T-cell (primary cell): ENCODE results near the gene TAS2R20. TPM values are rescaled to one million over a fixed set of nuclear protein-coding genes. Genes with fewer than 3 reads are reported as not detected.
"Not testable (repeated sequence)": the region's sequence is repeated elsewhere in the genome, so short reads cannot be mapped to it uniquely, and the experiment has no call there.

Experiments
- ATAC-seq, 4 experiments: fragments of 200-7000 bp in 3 of 4; fragments of 150-1000 bp in 1 of 4; cut with Tn5 transposase; replicated peaks in 1 of 4; 1 replicate in 3 of 4; 2 replicates in 1 of 4; pipeline ENCODE4 v1.10.0; 2021; ENCODE audit warnings: moderate library complexity in 3 of 4, mild to moderate bottlenecking in 2 of 4, moderate number of reproducible peaks in 1 of 4
- CTCF ChIA-PET, 2 donors: fragments of 300-600 bp; sonication (Branson Sonifier 250); formaldehyde crosslinking; loops; one replicate each; lab custom pipeline; 2022; ENCODE audit warnings: antibody characterized with exemption in 2 of 2; lab: Charles Lee
- POLR2A ChIA-PET, 2 donors: fragments of 300-600 bp; sonication (Branson Sonifier 250); formaldehyde crosslinking; loops; one replicate each; lab custom pipeline; 2022; ENCODE audit warnings: antibody characterized with exemption in 2 of 2; lab: Charles Lee
- DNase-seq, 35 experiments: peaks; one replicate each; pipeline versions ENCODE4 v3.0.0 to v3.0.0-alpha.2; 2013 to 2023
- H3K27ac ChIP-seq: one replicate; pipeline ENCODE4 v1.5.1; 2013; ENCODE audit warnings: low read length
- H3K27me3 ChIP-seq, 2 experiments: replicated peaks in 1 of 2; 1 replicate in 1 of 2; 2 replicates in 1 of 2; pipeline versions ENCODE4 v1.6.1 to v1.7.0; 2013; ENCODE audit warnings: low read length in 1 of 2, mixed read lengths in 1 of 2; ENCODE audit not compliant: control insufficient read depth in 2 of 2, insufficient read depth in 2 of 2; ENCODE audit errors: extremely low read depth in 1 of 2
- H3K36me3 ChIP-seq, 2 donors: 1 replicate in 1 of 2; 2 replicates in 1 of 2; pipeline versions ENCODE4 v1.6.1 to v1.7.0; 2013; ENCODE audit warnings: low read length in 1 of 2; ENCODE audit not compliant: control insufficient read depth in 2 of 2, insufficient read depth in 1 of 2; ENCODE audit errors: extremely low read depth in 1 of 2
- H3K4me1 ChIP-seq, 2 experiments: 1 replicate in 1 of 2; 2 replicates in 1 of 2; pipeline versions ENCODE4 v1.6.1 to v1.7.0; 2013; ENCODE audit warnings: low read length in 2 of 2, mixed read lengths in 1 of 2; ENCODE audit not compliant: insufficient read depth in 2 of 2, control insufficient read depth in 1 of 2; ENCODE audit errors: extremely low read depth in 1 of 2
- H3K4me3 ChIP-seq, 2 donors: 1 replicate in 1 of 2; 2 replicates in 1 of 2; pipeline versions ENCODE4 v1.5.1 to v1.7.0; 2013; ENCODE audit warnings: mild to moderate bottlenecking in 2 of 2, low read length in 1 of 2, moderate library complexity in 1 of 2; ENCODE audit not compliant: control insufficient read depth in 1 of 2; ENCODE audit errors: extremely low read depth in 1 of 2
- H3K9me3 ChIP-seq: 2 replicates; pipeline ENCODE4 v1.7.0; 2013
- H3K27ac Mint-ChIP-seq, 2 donors: one replicate each; pipeline ENCODE4 v1.8.0; 2020 to 2021; ENCODE audit warnings: mild to moderate bottlenecking in 2 of 2, mixed read lengths in 2 of 2
- H3K27me3 Mint-ChIP-seq, 2 donors: one replicate each; pipeline ENCODE4 v1.8.0; 2021 to 2022; ENCODE audit warnings: mixed read lengths in 2 of 2
- H3K36me3 Mint-ChIP-seq: one replicate; pipeline ENCODE4 v1.8.0; 2021; ENCODE audit warnings: mixed read lengths
- H3K4me1 Mint-ChIP-seq, 3 donors: one replicate each; pipeline ENCODE4 v1.8.0; 2020 to 2022; ENCODE audit warnings: mixed read lengths in 3 of 3, mild to moderate bottlenecking in 1 of 3
- H3K4me3 Mint-ChIP-seq, 3 donors: one replicate each; pipeline ENCODE4 v1.8.0; 2020 to 2022; ENCODE audit warnings: mild to moderate bottlenecking in 3 of 3, mixed read lengths in 3 of 3, moderate library complexity in 3 of 3
- H3K9me3 Mint-ChIP-seq, 3 donors: one replicate each; pipeline ENCODE4 v1.8.0; 2020 to 2022; ENCODE audit warnings: mixed read lengths in 3 of 3
- WGBS: methylation state at CpG from one replicate; pipeline ENCODE4 v1.1.5; 2013; ENCODE audit warnings: missing lambda C conversion rate; ENCODE audit not compliant: insufficient coverage; 5-methylcytosine and 5-hydroxymethylcytosine counted together
- total RNA-seq, 35 experiments: library from RNA in 6 of 35; stranded (reverse) in 6 of 35; fragments of 120-200 nt in 1 of 35; gene quantifications; one replicate each; pipeline versions ENCODE4 v1.2.1 to v1.2.4 and lab custom pipeline; 2013 to 2026

The TAS2R20 gene, protein sequence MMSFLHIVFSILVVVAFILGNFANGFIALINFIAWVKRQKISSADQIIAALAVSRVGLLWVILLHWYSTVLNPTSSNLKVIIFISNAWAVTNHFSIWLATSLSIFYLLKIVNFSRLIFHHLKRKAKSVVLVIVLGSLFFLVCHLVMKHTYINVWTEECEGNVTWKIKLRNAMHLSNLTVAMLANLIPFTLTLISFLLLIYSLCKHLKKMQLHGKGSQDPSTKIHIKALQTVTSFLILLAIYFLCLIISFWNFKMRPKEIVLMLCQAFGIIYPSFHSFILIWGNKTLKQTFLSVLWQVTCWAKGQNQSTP
- total RNA-seq (1 to 10 TPM; 1.7 to 3.0 (median 2.6) TPM), total RNA-seq (lab: John Stamatoyannopoulos, UW) (0.61 to 4.6 (median 1.8) reads per million in 29 experiments)
- 4.6 TPM for total RNA-seq (2013)

- Mint-ChIP-seq H3K36me3 (peaks cover 35% of the 10 kb centered on the region), H3K27ac (no peak within 1 kb of the TSS), H3K27me3 (no peaks in the 10 kb centered on the region), H3K9me3 (peaks cover 0 to 5% (median 0%) of the 10 kb centered on the region in 3 donors), H3K4me3 (no peak within 1 kb of the TSS), H3K4me1 (peaks cover 0 to 3% (median 0%) of the 10 kb centered on the region in 3 donors)
- CTCF ChIA-PET: no interaction called here
- no peaks in the 10 kb centered on the region for H3K27me3 ChIP-seq
- H3K4me3 ChIP-seq: no peak within 1 kb of the TSS
- H3K4me1 ChIP-seq: no peaks in the 10 kb centered on the region
- no peak for ATAC-seq
- H3K36me3 ChIP-seq: no peaks in the 10 kb centered on the region
- DNase-seq: no peak
- no peaks in the 10 kb centered on the region for H3K9me3 ChIP-seq
- H3K27ac ChIP-seq: no peak within 1 kb of the TSS
- POLR2A ChIA-PET: no interaction called here
These were observed at the start of gene TAS2R20 for GRCh38 chr12:10998204-10998603. Gene TAS2R20, minus strand, starts transcription at chr12:10998304. Its CDS starts 429 bp downstream, at chr12:10997875.

GRCh38 chr12:11041366-11041765 lies 43.3 kb upstream of the TAS2R20 start:
- H3K4me3 ChIP-seq, H3K27ac Mint-ChIP-seq, POLR2A ChIA-PET, H3K9me3 Mint-ChIP-seq, ATAC-seq, H3K27ac ChIP-seq, H3K27me3 ChIP-seq, H3K36me3 ChIP-seq, H3K4me1 ChIP-seq, H3K27me3 Mint-ChIP-seq, DNase-seq, H3K9me3 ChIP-seq, CTCF ChIA-PET, H3K4me3 Mint-ChIP-seq: not testable (repeated sequence)
- Mint-ChIP-seq H3K4me1 (peaks cover 0 to 24% (median 23%) of the 10 kb centered on the region in 3 donors), H3K36me3 (peaks cover 60% of the 10 kb centered on the region)
- WGBS: 100% methylated on average over 1 of the region's 2 CpGs

GRCh38 chr12:11040162-11040561 lies 42.1 kb upstream of the TAS2R20 start:
- Histone ChIP-seq H3K4me1 (no peaks in the 10 kb centered on the region), H3K9me3 (peaks cover 3% of the 10 kb centered on the region), H3K4me3 (no peak overlapping the region), H3K27me3 (no peaks in the 10 kb centered on the region), H3K36me3 (no peaks in the 10 kb centered on the region), H3K27ac (no peak overlapping the region)
- ChIA-PET CTCF (no interaction called here), POLR2A (interaction anchor here in 1 of 2 donors (0.7 kb wide), 1 partner anchor 203 kb away, joined by 3 read pairs; no protein-coding TSS in a partner anchor)
- ATAC-seq (no peak), DNase-seq (no peak)
- no peak overlapping the region for H3K27ac Mint-ChIP-seq
- no CpG with 5 or more reads among the region's 1 CpG for WGBS
- H3K9me3 Mint-ChIP-seq: peaks cover 0 to 3% (median 2%) of the 10 kb centered on the region in 3 donors
- no peak overlapping the region for H3K4me3 Mint-ChIP-seq
- peaks cover 58% of the 10 kb centered on the region for H3K36me3 Mint-ChIP-seq
- H3K27me3 Mint-ChIP-seq: no peaks in the 10 kb centered on the region
- H3K4me1 Mint-ChIP-seq: peaks cover 0 to 24% (median 21%) of the 10 kb centered on the region in 3 donors

- H3K9me3 Mint-ChIP-seq: peaks cover 0 to under 1% (median 0%) of the 10 kb centered on the region in 3 donors
- H3K36me3 Mint-ChIP-seq: peaks cover 50% of the 10 kb centered on the region
- peaks cover 0 to 17% (median 15%) of the 10 kb centered on the region in 3 donors for H3K4me1 Mint-ChIP-seq
- H3K4me1 ChIP-seq: no peaks in the 10 kb centered on the region
- H3K36me3 ChIP-seq: no peaks in the 10 kb centered on the region
- no peaks in the 10 kb centered on the region for H3K27me3 Mint-ChIP-seq
- ChIA-PET CTCF (no interaction called here), POLR2A (no interaction called here)
- H3K4me3 Mint-ChIP-seq: no peak overlapping the region
- no CpG with 5 or more reads among the region's 3 CpGs for WGBS
- H3K27ac ChIP-seq: no peak overlapping the region
- ATAC-seq (no peak), DNase-seq (no peak)
- no peaks in the 10 kb centered on the region for H3K27me3 ChIP-seq
- H3K4me3 ChIP-seq: no peak overlapping the region
- H3K27ac Mint-ChIP-seq: no peak overlapping the region
- peaks cover 3% of the 10 kb centered on the region for H3K9me3 ChIP-seq
These were observed 41.1 kb upstream of the TAS2R20 start for GRCh38 chr12:11039171-11039570.

- H3K27me3 Mint-ChIP-seq, POLR2A ChIA-PET, H3K9me3 Mint-ChIP-seq, H3K4me1 ChIP-seq, H3K4me1 Mint-ChIP-seq, H3K27ac ChIP-seq, H3K4me3 ChIP-seq, ATAC-seq, H3K4me3 Mint-ChIP-seq, CTCF ChIA-PET, DNase-seq, H3K27me3 ChIP-seq, H3K36me3 ChIP-seq, H3K9me3 ChIP-seq, H3K27ac Mint-ChIP-seq: not testable (repeated sequence)
- H3K36me3 Mint-ChIP-seq: peaks cover 40% of the 10 kb centered on the region
- no CpG with 5 or more reads among the region's 3 CpGs for WGBS
These were observed 35.9 kb upstream of the TAS2R20 start for GRCh38 chr12:11033959-11034358.

DNA sequence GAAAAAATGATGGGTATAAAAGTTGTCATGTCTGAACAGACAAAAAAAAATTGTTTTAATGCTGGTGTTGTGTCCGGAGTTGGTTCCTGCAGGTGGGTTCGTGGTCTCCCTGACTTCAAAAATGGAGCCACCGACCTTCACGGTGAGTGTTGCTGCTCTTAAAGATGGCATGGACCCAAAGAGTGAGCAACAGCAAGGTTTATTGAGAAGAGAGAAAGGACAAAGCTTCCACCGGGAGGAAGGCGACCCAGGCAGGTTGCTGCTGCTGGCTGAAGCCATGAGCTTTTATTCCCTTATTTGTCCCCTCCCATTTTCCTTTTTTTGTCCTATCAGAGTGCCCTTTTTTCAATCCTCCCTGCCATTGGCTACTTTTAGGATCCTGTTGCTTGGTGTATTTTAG lies 33.2 kb upstream of the TAS2R20 start, which contains the start of gene TAS2R31:
Gene TAS2R31 (minus strand): TSS at position 101 of the 400 bp plus-strand sequence. CDS start 72 bp downstream, at position 29.
- no peak within 1 kb of the TSS for H3K4me3 Mint-ChIP-seq
- H3K36me3 Mint-ChIP-seq: peaks cover 49% of the 10 kb centered on the region
- H3K27ac Mint-ChIP-seq: no peak within 1 kb of the TSS
- ChIA-PET POLR2A (no interaction called here), CTCF (no interaction called here)
- no peaks in the 10 kb centered on the region for H3K9me3 Mint-ChIP-seq
- H3K27me3 ChIP-seq: no peaks in the 10 kb centered on the region
- ATAC-seq: no peak
- H3K9me3 ChIP-seq: no peaks in the 10 kb centered on the region
- H3K4me1 ChIP-seq: no peaks in the 10 kb centered on the region
- no peaks in the 10 kb centered on the region for H3K27me3 Mint-ChIP-seq
- peaks cover 0 to 14% of the 10 kb centered on the region in 2 donors for H3K36me3 ChIP-seq
- WGBS: 100% methylated on average over 4 of the region's 6 CpGs
- H3K4me3 ChIP-seq: no peak within 1 kb of the TSS
- no peak for DNase-seq
- H3K4me1 Mint-ChIP-seq: peaks cover 0 to 5% (median 0%) of the 10 kb centered on the region in 3 donors
- no peak within 1 kb of the TSS for H3K27ac ChIP-seq
